Peyer's patch (tissue), 4 donors: ENCODE measurements around the gene ADCY6. TPM values are rescaled to one million over a fixed set of nuclear protein-coding genes. Genes with fewer than 3 reads are reported as not detected.

Experiments
- DNase-seq, 3 donors: peaks; one replicate each; pipeline ENCODE4 v3.0.0-alpha.2; 2017 to 2019
- H3K27ac ChIP-seq, 4 donors: fragments of 200-600 bp; sonication (generic); one replicate each; pipeline ENCODE4 v1.5.1; 2016 to 2019
- H3K27me3 ChIP-seq, 2 donors: fragments of 200-600 bp; sonication (generic); one replicate each; pipeline ENCODE4 v1.5.1; 2019
- H3K36me3 ChIP-seq, 3 donors: fragments of 200-600 bp; sonication (generic); one replicate each; pipeline ENCODE4 v1.5.1; 2016 to 2019
- H3K4me1 ChIP-seq, 4 donors: fragments of 200-600 bp; sonication (generic); one replicate each; pipeline ENCODE4 v1.5.1; 2016 to 2019
- H3K4me3 ChIP-seq, 4 donors: fragments of 200-600 bp; sonication (generic); 1 replicate in 3 of 4; 2 replicates in 1 of 4; pipeline ENCODE4 v1.5.1; 2016 to 2019; ENCODE audit warnings: mild to moderate bottlenecking in 1 of 4
- H3K9me3 ChIP-seq, 4 donors: fragments of 200-600 bp; sonication (generic); one replicate each; pipeline ENCODE4 v1.5.1; 2016 to 2019; ENCODE audit warnings: mild to moderate bottlenecking in 1 of 4
- CTCF ChIP-seq, 6 experiments: fragments of 450-650 bp in 4 of 6; fragments of 200-600 bp in 2 of 6; sonication (generic) in 1 of 6; IDR thresholded peaks; one replicate each; pipeline ENCODE4 v1.5.1; 2017 to 2019; ENCODE audit warnings: antibody characterized with exemption in 6 of 6, mild to moderate bottlenecking in 3 of 6, moderate library complexity in 1 of 6
- POLR2A ChIP-seq, 2 donors: fragments of 450-650 bp; IDR thresholded peaks; one replicate each; pipeline ENCODE4 v1.5.1; 2017; ENCODE audit warnings: antibody characterized with exemption in 2 of 2, mild to moderate bottlenecking in 2 of 2, moderate library complexity in 2 of 2
- small RNA-seq, 2 donors: library from RNA; depleted of rRNA; stranded (forward); fragments of <200 nt; gene quantifications; one replicate each; pipeline ENCODE3, GENCODE V24; 2016
- total RNA-seq, 4 donors: library from RNA; depleted of rRNA; stranded (reverse); fragments of >200 nt; gene quantifications; one replicate each; pipeline ENCODE4 v1.1.0, GENCODE V29; 2016

ADCY6 gene
- total RNA-seq, 4 donors from 2014 or later = 71.3 to 175 (median 129) TPM

GRCh38 chr12:48716493-48717251 is 72.2 kb downstream of the ADCY6 start, which contains the start of gene CCNT1:
CCNT1 (minus strand) TSS chr12:48716707; CDS start chr12:48716675, 32 bp downstream.
- peak; percentile 97 to 100 (median 99) for DNase-seq
- TF ChIP-seq CTCF (IDR thresholded peaks at IDR 0.05) (peak in 5 of 6 experiments; percentile 16 to 56 (median 51)), POLR2A (IDR thresholded peaks at IDR 0.05) (peak; percentile 74 to 79)
- H3K4me1 ChIP-seq = peaks cover 0 to 30% (median 18%) of the 10 kb centered on the region in 4 donors
- H3K27me3 ChIP-seq = no peaks in the 10 kb centered on the region
- peaks cover 0 to 5% (median 2%) of the 10 kb centered on the region in 4 donors for H3K9me3 ChIP-seq
- peaks cover 0 to 30% (median 0%) of the 10 kb centered on the region in 3 donors for H3K36me3 ChIP-seq
- peak within 1 kb of the TSS; percentile 56 to 75 (median 69) for H3K4me3 ChIP-seq
- peak within 1 kb of the TSS; percentile 89 to 97 (median 94) for H3K27ac ChIP-seq

Small RNA genes lying within 50 kb of the gene (small RNA-seq; reads per million reads assigned to genes)
- gene MIR4701 = 0 reads per million in 2 donors
- 0 reads per million in 2 donors for gene RF00019

Other genes starting within 250 kb of the ADCY6 start
- not detected for gene LALBA, start 219.0 kb downstream of the ADCY6 start, total RNA-seq
- gene KANSL2, start 106.9 kb downstream of the ADCY6 start, total RNA-seq = 100 to 1,000 TPM in 1 of 4 donors, 10 to 100 TPM in 3; 14.4 to 106 (median 49.9) TPM
- gene CCNT1, start 72.4 kb downstream of the ADCY6 start, total RNA-seq = 10 to 100 TPM; 29.6 to 68.5 (median 42.9) TPM
- 10 to 100 TPM; 10.2 to 47.0 (median 35.6) TPM for gene CACNB3, start 29.4 kb upstream of the ADCY6 start, total RNA-seq
- 100 to 1,000 TPM in 2 of 4 donors, 10 to 100 TPM in 2; 68.0 to 143 (median 104) TPM for gene DDX23, start 63.1 kb upstream of the ADCY6 start, total RNA-seq
- 1 to 10 TPM in 2 of 4 donors, under 1 TPM in 1, not detected in 1; 0.80 to 2.2 (median 1.6) TPM for gene RND1, start 76.8 kb upstream of the ADCY6 start, total RNA-seq
- gene FKBP11, start 136.4 kb upstream of the ADCY6 start, total RNA-seq = 10 to 100 TPM in 2 of 4 donors, 1 to 10 TPM in 2; 7.5 to 26.9 (median 12.6) TPM
- 100 to 1,000 TPM in 1 of 4 donors, 10 to 100 TPM in 3; 49.3 to 217 (median 63.5) TPM for gene ARF3, start 168.4 kb upstream of the ADCY6 start, total RNA-seq
- 1 to 10 TPM in 2 of 4 donors, under 1 TPM in 1, not detected in 1; 0.67 to 1.8 (median 1.7) TPM for gene WNT10B, start 182.6 kb upstream of the ADCY6 start, total RNA-seq
- not detected for gene WNT1, start 189.2 kb upstream of the ADCY6 start, total RNA-seq
- under 1 TPM in 2 of 4 donors, not detected in 2; 0.27 to 0.28 TPM for gene DDN, start 210.3 kb upstream of the ADCY6 start, total RNA-seq
- gene PRKAG1, start 229.7 kb upstream of the ADCY6 start, total RNA-seq = 10 to 100 TPM; 34.1 to 42.2 (median 37.9) TPM